Stimulated activated CD8-positive, alpha-beta memory T cell treated with anti-CD3 and anti-CD28 coated beads, Interleukin-7, amount 100 ng/mL, for 48 hours (primary cell): ENCODE results near the gene GPR108.

Source experiments
- DNase-seq, 2 donors: peaks; one replicate each; pipeline ENCODE4 v3.0.0-alpha.2; 2020; ENCODE audit warnings: low read depth in 1 of 2; ENCODE audit errors: extremely low read depth in 1 of 2

GPR108 gene

DNA sequence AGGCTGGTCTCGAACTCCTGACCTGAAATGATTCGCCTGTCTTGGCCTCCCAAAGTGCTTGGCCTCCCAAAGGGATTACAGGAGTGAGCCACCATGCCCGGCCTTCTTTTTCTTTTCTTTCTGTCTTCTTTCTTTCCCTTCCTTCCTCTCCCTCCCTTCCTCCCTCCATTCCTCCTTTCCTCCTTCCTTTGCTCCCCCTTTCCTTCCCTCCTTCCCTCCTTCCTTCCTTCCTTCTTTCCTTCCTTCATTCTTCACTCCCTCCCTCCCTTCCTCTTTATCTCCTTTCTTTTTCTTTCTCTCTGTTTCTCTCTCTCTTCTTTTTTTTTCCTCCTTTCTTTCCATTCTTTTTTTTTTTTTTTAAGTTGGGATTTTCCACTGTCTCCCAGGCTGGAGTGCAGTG is 29.0 kb downstream of the GPR108 start:
- DNase-seq = no peak

DNA sequence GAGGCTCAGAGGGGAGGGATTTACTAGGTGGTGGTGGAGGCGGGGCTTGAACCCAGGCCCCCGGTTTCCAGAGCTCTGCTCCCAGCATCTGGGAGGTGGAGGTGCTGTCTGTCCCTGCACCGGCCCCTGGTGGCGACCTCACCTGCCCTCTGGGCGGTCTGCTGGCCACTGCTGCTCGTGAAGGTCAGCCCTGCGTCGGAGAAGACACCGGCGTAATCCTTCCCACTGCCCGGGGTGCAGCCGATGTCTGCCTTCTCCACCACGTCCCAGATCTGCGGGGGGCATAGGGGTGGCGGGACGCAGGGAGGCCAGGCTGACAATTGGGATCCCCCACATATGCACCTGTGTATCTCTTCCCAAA is 29.7 kb downstream of the GPR108 start:
- no peak for DNase-seq

DNA sequence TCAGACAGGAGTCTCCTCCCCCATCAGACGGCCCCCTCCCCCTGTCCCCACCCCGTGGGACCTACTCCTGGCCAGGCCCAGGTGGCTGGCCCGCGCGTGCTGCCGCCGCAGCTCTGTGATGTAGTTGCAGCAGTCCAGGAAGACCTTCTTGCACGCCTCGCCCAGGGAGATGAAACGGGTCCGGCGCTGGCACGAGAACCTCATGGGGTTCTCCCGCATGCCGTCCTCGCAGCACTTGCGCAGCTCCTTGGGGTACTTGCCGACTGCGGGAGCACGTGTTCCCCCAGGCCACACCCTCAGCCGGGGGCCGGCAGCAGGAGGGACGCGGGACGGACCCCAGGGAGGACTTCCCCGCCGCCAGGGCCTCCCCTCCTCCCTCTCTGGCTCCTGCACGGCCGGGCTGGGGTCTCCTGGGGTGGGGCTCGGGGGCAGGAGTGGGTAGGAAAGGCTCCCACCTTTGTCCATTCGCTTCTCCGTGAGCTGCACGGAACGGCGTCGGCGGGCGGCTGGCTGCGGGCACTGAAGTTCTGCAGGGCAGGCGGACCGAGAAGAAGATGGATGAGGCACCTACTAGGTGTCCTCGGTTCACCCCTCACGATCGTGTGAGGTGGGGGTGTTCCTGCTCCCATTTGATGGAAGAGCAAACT is 30.2 kb downstream of the GPR108 start:
- no peak for DNase-seq

DNA sequence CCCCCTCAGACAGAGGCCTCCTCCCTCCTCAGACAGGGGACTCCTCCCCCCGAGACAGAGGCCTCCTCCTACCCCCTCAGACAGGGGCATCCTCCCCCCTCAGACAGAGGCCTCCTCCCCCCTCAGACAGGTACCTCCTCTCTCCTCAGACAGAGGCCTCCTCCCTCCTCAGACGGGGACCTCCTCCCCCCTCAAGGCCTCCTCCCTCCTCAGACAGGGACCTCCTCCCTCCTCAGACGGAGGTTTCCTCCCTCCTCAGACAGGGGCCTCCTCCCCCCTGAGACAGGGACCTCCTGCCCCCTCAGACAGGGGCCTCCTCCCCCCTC is 30.8 kb downstream of the GPR108 start:
- no peak for DNase-seq

DNA sequence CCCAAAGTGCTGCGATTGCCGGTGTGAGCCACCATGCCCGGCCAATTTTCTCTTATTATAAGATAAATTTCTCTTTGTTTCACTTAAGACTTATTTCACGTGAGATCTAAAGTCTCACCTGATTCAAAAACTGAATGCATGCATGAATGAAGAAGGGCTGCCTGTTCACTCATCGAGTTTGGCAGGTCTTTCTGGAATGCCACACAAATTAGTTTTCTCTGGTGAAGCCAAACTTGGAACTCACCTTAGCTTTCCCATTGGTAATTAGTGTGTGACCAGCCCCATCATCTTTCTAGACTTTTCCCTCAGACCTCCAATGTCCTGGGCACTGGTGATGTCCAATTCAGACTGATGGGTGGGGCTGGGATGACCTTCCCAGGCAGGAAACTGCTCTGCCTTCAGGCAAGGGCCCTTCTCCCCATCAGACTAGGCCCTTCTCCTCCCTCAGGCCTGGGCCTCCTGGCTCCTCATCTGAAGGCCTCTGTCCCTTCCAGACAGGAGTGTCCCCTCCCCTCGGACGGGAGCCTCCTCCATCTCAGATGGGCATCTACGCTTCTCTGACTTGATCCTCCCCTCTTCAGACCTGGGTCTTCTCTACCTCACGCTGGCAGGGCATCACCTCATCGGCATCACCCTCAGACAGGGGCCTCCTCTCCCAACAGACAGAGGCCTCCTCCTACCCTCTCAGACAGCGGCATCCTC is 31.3 kb downstream of the GPR108 start:
- no peak for DNase-seq

DNA sequence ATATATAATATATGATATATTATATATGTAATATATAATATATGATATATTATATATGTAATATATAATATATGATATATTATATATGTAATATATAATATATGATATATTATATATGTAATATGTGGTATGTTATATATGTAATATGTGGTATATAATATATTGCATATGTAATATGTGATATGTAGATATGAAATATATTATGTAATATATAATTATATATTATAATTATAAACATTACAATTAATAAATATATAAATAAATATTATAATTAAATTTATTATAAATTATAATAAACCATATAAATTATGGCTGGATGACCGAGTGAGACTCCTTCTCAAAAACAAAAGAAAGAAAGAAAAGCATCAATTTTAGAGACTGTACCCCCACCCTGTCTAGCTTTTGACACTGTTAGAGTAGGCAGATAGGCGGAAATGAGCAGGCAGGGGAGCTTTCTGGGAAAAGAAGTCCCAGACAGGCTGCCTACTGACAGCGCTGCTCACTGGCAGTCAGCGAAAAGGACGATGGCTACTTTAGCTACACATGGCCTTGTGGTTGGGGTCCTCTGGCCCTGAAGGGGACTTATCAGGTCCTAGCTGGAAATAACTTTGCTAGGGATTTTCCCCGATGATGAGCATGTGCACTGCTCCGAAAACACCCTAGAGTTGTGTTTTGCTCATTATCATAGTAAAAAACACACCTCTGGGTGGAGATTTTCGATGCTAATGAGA is 36.6 kb downstream of the GPR108 start:
- no peak for DNase-seq

DNA sequence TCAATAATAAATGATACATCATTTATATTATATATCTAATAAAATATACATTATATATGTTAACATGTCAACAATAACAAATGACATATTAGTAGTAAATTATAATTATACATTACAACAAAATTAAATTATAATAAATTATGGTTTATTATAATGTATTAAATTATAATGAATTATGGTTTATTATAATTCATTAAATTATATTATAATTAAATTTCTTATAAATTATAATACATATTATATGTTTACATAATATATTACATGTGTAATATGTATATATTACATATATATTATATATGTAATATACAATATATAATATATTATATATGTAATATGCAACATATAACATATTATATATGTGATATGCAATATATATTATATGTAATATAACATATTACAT is 37.4 kb downstream of the GPR108 start:
- no peak for DNase-seq

DNA sequence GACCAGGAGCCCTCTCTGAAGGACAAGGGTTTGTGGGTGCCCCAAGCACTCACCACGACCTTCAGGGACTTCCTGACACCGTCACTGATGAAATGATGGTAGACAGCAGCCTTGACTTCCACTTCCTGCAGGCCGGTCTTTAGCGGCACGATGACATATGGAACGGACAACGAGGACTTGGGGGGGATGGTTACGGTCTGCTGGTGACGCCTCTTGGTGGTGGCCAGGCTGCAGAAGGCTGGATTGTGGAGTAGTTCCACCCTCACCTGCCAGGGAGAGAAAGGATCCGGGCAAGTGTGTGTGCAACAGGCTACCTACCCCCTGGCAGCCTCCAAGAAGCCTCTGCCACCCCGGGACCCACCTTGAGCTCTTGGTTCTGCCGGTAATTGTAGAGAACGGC is 40.1 kb downstream of the GPR108 start:
- no peak for DNase-seq

DNA sequence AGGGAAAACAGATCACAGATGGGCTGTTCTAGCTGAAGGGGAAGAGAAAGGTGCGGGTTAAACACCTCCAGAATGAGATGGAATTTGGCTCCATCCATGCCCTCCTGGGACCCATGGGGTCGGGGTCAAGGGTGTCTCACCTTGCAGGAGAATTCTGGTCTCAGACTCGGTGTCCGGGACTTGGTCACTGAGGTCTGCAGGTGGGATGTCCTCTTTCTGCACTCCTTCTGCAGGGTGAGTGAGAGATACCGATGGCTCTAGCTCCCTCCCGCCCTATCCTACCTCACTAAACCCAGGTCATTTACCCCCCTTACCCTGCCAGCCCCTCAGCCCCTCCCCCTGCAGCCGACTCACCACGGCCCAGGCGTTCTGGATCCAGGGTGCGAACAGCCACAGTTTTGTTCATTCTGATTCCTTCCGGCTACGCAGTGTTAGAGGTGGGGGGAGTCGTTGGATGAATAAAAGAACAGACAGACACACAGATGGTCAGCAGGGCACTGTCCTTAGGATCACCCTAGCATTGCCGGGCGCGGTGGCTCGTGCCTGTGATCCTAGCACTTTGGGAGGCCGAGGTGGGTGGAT is 41.0 kb downstream of the GPR108 start:
- no peak for DNase-seq

DNA sequence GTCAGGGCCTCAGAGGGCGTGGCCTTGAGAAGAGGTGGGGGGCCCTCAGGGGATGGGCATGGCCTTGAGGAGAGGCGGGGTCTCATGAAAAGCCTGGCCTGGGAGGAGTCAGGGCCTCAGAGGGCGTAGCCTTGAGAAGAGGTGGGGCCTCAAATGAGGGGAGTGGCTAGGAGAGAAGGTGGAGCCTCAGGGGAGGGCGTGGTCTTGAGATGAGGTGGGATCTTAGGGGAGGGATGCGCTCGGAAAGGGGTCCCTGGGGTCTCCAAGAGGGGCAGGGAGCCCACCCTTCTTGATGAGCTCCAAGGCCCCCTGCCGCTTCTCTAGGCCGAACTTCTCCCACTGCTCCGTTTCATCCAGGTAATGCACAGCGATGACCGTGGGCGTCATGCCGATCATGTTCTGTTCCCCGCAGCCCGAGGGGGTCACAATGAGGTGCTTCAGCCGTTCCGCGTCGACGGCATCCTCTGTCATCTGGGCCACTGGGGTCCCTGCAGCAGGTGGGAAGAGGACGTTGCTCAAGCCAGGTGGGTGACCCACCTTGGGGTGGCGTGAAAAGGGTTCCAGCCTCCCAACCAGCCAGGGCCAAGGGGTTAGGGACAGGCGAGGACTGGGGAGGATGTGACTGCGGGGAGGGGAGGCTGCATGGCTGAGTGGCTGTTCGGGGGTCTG is 43.1 kb downstream of the GPR108 start:
- DNase-seq = no peak

DNA sequence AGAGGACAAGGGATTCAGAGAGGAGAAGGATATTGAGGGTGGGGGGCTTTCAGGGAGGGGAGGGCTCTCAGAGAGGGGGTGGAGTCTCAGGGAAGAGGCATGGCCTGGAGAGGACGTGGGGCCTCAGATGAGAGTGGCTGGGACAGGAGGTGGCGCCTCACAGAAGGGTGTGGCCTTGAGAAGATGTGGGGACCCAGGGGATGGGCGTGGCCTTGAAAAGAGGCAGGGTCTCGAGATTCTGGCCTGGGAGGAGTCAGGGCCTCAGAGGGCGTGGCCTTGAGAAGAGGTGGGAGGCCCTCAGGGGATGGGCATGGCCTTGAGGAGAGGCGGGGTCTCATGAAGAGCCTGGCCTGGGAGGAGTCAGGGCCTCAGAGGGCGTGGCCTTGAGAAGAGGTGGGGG is 43.7 kb downstream of the GPR108 start:
- DNase-seq = no peak

DNA sequence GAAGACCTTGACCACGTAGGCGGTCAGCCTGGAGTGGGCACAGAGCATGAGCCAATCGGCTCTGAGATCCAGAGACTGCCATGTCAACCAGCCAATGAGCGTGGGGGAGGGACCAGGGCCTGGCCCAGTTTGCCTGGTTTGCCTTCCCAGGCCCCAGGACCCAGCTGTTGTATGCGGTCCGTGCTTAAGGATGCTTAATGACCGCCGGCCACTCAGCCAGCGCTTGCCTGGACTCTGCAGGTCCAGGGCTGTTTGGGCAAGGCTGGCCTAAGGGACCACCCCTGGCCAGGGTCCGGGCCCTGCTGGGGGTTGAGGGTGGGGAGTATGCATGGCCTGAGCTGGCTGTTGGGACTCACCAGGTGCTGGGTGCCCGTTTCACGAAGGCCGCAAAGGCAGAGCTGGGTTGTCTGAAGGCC is 44.3 kb downstream of the GPR108 start:
- DNase-seq = no peak

DNA sequence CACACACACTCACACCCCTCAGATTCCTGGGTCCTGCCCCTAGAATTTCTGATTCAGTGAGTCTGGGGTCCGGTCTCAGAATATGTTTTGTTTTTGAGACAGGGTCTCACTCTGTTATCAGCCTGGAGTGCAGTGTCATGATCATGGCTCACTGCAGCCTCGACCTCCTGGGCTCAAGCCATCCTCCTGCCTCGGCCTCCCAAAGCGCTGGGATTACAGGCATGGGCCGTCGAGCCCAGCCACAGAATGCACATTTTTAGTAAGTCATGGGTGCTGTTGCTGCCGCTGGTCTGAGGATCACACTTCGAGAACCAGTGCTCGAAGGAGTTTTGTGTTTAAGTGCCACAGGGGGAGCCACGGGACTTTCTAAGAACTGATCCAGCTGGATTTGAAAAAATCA is 45.4 kb downstream of the GPR108 start:
- DNase-seq = no peak

DNA sequence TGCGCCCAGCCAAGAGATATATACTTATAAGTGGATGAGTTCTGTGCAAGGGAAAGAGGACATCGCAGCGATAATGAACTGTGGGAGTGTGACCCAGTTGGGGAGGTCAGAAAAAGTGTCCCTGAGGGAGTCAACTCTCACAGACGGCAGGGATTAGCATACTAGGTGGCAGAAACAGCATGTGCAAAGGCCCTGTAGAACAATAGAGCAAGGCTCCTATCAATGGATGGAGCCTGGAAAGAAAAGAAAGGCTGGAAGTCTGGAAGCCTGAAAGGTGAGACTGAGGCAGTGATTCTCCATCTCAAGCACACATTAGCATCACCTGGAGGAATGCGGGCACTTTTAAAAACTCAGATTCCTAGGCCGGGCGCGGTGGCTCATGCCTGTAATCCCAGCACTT is 46.0 kb downstream of the GPR108 start:
- no peak for DNase-seq

DNA sequence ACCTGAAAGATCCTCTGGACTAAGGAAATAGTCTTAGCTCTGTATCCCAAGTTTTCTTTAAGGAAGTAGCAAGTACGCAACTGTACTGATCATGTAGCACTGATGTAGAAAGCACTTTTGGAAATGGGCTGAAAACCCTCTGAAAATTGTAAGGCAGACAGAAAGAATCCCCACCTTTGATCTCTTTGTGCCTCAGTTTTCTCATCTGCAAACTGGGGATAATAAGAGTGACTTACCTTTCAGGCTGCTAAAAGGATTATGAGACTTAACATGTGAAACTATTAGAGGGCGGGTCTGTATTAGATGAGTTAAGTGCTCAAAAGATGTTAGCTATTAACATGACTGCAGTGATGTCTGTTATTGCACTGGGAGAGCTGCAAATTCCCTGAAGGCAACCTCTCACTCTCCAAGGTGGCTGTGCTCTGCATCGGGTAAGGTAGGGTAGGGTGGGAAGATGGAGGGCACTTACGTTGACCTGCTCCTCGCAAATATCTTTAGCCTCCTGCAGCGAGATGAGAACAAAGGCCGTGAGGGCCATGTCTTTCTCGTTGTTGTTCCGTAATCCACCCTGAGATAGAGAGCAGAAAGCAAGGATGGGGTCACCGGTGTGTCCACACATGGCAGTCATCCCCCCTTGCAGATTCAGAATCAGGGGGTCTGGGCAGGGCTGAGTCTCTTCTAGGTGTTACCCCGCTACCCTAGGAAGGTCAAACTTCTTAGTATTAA is 47.1 kb downstream of the GPR108 start:
- DNase-seq = no peak

DNA sequence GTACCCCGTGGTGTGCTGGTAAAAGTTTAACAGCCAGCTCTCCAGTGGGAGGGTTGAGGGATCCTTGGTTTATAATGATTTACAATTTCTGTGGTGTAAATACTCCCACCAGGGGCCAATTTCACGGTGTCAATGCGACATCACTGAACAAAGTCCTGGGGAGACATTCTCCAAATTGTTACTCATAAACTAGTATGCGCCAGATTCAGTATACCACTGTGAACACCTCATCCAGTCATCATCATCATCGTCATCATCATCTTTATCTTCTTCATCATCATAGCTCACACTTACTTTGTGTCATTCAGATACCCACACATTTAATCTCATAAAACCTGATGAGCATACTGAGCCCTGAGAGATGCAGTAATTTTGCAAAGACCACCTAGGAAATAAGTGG is 50.3 kb downstream of the GPR108 start:
- no peak for DNase-seq

DNA sequence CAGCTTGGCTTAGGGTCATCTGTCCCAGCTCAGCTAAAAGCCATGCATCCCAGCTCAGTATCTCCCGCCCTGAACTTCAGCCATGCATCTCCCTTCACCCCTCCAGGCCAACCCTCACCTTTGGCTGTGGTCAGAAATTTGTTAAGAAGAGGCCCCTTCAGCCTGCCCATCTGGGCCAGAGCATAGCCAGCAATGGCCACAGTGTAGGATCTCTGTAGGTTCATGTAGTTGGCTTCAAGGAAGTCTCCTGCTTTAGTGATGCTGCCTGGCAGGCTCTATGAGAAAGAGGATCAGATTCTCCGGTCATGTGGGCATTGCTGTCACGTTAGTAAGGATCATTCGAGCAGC is 50.8 kb downstream of the GPR108 start:
- no peak for DNase-seq

DNA sequence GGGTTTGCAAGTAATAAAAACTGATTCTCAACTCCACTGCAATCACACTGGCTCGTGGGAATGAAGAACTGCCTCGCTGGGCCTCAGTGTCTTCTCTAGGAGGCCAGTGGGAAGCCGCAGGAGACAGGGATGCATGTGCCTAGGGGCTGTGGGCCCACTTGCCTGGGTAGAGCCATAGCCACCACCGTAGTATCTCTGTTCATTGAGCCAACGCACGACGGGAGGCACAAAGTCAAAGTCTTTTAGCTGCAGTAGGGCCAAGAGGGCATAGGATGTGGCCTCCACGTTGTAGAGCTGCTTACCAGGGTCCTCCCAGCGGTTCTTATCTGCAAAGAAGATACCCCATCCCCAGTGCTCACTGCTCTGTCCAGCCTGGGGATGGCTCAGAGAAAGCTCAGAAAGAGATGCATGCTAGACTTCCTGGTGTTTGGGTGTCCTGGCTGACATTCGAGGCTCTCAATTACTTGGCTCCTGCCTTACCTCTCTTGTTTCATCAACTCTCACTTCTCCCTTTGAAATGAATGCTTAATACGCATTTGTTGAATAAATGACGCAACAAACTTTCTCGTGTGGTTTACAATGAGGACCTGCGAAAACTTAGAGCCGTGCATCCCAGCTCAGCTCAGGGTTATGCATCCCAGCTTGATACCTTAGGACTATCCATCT is 51.3 kb downstream of the GPR108 start:
- no peak for DNase-seq

DNA sequence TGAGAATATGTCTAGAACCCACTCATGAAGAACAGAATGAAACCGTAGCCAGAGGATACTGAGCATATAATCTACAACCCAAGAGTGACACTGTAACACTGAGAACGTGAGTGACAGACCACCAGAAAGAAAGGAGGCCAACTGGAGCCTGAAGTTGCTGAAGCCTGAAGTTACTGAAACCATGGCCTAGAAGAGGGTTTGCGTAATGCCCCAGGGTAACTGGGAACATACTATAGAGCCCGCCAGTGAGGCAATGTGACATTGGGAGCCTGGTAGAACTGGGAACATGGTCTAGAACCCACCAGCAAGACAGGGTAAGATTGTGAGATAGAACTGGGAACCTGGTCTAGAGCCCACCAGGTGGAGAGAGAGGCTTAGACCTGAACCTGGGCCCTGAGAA is 51.9 kb downstream of the GPR108 start:
- no peak for DNase-seq

DNA sequence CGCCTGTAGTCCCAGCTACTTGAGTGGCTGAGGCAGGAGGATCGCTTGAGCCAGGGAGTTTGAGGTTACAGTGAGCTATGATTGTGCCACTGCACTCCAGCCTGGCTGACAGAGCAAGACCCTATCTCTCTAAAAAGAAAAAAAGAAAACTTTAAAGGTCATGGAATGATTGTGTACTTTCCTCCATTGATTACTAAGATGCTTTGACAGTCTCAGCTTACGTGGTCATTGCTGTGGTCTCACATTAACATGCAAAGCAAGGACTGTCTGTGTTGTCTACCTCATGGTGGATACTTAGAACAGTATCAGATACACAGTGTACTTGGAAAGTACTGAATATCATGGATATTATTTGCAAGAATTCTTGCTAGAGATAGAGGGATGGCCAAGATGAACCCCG is 53.4 kb downstream of the GPR108 start:
- DNase-seq = no peak
